ENCODE data around the gene TMCC3.

DNA sequence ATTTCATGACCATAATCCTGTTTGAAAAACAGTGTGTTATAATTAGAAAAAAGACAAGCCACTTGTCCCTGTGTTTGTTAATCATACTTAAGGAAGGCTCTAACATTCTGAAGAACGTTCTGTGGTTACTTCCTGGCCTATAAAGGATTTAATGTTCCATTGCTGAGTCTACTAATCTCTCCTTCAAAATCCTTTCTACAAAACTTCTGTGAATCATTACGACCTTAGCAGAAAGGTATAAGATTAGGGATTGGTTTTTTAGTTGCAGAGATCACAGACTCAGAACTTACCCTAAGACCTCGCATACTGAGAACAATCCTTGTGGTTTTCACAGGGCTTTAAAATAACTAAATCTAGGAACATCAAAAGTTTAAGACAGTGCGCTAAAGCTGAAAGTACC, 48.3 kb downstream of the TMCC3 start:
- no peak for TF ChIP-seq EZH2 (IDR thresholded peaks at IDR 0.05; ENCODE audit: insufficient read depth, poor library complexity, severe bottlenecking)
- TF ChIP-seq EZH2phosphoT487 (IDR thresholded peaks at IDR 0.05; ENCODE audit: insufficient read depth, low read depth), result no peak
